GM19324 (cell line): Measurements from ENCODE around the gene CYBB.
"Not testable (repeated sequence)": the region's sequence is repeated elsewhere in the genome, so short reads cannot be mapped to it uniquely, and the experiment has no call there.

ENCODE experiments used
- ATAC-seq: cut with Tn5 transposase; IDR thresholded peaks from one replicate; pipeline ENCODE4 v1.9.1; 2021; ENCODE audit warnings: mild to moderate bottlenecking, moderate library complexity; ENCODE audit not compliant: unreplicated experiment, low FRiP score

The CYBB gene

GRCh38 chrX:37779857-37780256, at the start of gene CYBB:
TSS of gene CYBB (plus strand) at chrX:37780059. CDS start at chrX:37780078, 19 bp downstream.
- ATAC-seq, result no peak

GRCh38 chrX:37745354-37745753, 34.5 kb upstream of the CYBB start:
- peak; percentile 71 for ATAC-seq

DNA sequence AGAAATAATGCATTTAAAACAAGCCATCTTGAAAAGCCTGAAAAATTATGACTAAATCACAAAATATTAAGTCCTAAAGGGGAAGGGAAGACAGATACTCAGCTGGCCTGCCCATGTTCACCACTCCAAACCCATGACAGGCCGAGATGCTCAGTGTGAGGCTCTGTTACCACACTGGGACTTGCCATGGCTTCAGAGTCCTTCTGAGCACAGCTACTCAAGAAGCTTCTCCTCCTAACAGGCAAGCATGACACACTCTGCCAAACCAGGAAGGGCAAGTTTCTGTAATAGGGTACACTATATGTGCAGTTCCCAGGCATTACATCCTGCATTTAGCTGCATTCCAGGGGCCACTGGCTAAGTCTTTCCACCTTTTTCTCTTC, 34.0 kb upstream of the CYBB start:
- ATAC-seq, result peak; percentile 29

- peak; percentile 79 for ATAC-seq
These were observed 33.5 kb upstream of the CYBB start for GRCh38 chrX:37746218-37746941.

- no peak for ATAC-seq
These were observed 32.9 kb upstream of the CYBB start for GRCh38 chrX:37746951-37747350.

GRCh38 chrX:37752281-37752680, 27.6 kb upstream of the CYBB start:
- no peak for ATAC-seq

- ATAC-seq, result no peak
These were observed 26.9 kb upstream of the CYBB start for GRCh38 chrX:37752936-37753335.

GRCh38 chrX:37753384-37753783, 26.5 kb upstream of the CYBB start:
- ATAC-seq, result no peak

GRCh38 chrX:37754516-37754915, 25.3 kb upstream of the CYBB start:
- ATAC-seq, result peak; percentile 18

DNA sequence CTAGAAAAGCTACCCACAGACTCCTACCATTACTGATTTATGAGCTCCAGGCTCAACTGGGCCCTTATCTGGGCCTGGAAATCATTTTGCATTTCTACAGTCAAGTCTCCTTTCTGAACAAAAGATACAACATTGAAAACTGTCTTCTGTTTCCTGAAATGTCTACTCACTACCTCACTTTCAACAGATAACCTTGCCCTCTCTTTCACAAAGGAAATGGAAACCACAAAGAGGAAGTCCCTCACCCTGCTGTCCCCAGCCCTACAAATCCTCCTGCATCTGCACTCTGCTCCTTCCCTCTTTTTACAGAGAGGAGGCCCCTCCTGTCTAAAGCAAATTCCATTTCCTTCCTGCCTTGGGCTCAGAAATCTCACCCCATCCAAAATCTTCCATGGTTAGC, 24.8 kb upstream of the CYBB start:
- ATAC-seq, result peak; percentile 91

- no peak for ATAC-seq
These were observed 22.8 kb upstream of the CYBB start for GRCh38 chrX:37757082-37757481.

GRCh38 chrX:37759351-37759750, 20.5 kb upstream of the CYBB start:
- ATAC-seq, result no peak

DNA sequence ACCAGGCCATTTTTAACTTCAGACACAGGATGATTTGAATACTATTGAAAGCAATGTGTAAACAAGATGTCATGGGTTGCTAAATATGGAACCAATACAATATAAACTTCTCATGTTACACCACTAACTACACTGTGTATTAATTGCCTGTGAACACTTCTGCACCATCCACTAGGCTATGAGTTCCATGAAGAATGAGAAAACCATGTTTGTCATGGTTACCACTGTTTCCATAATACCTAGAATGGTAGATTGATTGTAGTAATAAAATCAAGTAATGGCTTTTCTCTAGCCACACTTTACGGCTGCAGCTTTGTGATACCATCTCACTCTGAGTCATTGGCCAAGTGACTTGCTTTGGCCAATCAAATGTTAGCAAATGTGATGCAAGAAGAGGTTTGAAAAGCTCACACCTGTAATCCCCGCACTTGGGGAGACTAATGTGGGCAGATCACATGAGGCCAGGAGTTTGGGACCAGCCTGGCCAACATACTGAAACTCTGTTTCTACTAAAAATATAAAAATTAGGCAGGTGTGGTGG, 19.9 kb upstream of the CYBB start:
- ATAC-seq, result no peak

GRCh38 chrX:37763400-37763799, 16.5 kb upstream of the CYBB start:
- ATAC-seq, result no peak

DNA sequence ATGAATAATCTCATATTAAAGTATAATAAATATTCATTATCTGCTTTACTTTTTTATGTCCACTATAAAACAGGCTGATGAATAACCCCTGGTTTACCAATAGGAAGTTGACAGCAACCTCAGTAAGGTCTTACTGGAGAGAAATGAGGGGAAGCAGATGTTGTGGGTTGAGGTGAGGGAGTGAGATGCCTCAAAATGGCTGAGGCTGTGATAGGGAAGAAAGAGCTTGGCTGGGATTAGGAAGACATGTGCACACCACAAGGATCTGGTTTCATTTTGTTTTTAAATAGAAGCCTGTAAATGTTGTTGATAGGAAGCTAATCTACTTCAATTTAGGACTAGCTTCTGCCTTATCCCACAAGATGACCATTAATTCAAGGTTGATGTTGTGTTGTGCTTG, 14.4 kb upstream of the CYBB start:
- no peak for ATAC-seq

DNA sequence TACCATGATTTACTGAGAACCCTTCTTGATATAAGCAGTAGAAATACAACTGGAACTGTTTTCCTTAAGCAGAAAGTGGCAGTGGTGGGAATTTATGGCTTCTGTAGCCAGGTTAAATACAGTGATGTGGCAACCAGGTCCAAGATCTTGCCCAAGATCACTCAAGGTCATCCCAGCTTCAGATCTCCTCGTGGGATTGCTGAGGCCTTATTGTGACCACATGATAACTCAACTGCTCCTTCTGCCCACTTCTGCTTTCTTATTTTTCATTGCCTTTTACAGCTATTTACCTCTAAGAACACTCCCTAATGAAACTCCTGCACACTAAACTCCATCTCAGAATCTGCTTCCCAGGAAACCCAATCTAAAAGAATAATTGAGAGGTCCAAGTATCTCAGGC, 12.4 kb upstream of the CYBB start:
- ATAC-seq, result no peak

GRCh38 chrX:37768866-37769265, 11.0 kb upstream of the CYBB start:
- ATAC-seq, result not testable (repeated sequence)

GRCh38 chrX:37776283-37776986, 3.4 kb upstream of the CYBB start:
- peak; percentile 81 for ATAC-seq

GRCh38 chrX:37776987-37777325, 2.9 kb upstream of the CYBB start:
- peak; percentile 23 for ATAC-seq

DNA sequence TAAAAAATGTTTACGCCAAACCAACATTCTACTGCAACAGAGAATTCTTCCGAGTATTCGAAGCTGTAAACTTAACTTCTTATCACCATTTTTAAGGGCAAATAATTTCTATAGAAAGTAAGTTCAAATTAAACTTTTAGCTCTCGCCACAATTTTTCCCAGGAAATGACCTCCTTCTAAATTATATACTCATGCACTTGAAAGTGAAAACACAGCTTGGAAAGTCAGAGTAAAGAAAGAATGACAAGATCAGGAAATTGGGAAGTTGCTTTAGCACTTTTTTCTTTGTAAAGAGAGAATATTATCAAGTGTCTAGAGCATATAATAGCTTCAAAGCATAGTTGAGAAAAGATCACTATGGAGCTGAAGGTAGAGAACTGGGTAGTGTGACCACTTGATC, 1.2 kb downstream of the CYBB start:
- no peak for ATAC-seq

GRCh38 chrX:37781814-37782213, 2.0 kb downstream of the CYBB start:
- ATAC-seq, result no peak

DNA sequence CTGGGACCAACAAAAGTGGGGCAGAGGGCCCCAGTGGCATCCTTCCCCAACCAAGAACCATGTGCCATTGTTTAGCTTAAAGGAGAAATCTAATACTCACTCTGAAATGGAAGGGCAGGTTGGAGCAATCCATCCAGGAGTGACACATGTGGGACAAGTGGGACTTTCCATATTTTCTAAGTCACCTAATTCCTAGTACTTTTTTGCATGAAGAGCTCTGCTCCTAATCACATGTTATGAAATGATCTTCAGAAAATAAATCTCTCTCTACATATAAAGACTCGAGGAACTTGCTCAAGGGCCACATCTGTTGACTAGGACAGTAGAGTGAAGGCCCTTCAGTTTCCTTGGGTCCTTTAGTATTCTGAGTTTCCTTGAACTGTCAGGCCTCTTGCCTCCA, 2.5 kb downstream of the CYBB start:
- ATAC-seq, result no peak
